Thoracic aorta (tissue), 2 donors: ENCODE data around the gene PYY. TPM values are rescaled to one million over a fixed set of nuclear protein-coding genes. Genes with fewer than 3 reads are reported as not detected.

ENCODE experiments used
- ATAC-seq: fragments of 150-250 bp; one replicate; pipeline ENCODE4 v1.8.0; 2017; ENCODE audit warnings: low read depth; ENCODE audit not compliant: insufficient number of reproducible peaks, low FRiP score
- DNase-seq: peaks from one replicate; pipeline ENCODE4 v3.0.0-alpha.2; 2020; ENCODE audit warnings: low spot score
- H3K27ac ChIP-seq, 2 donors: fragments of 200-600 bp; sonication (generic); 1 replicate in 1 of 2; 2 replicates in 1 of 2; pipeline ENCODE4 v1.5.1; 2016; ENCODE audit warnings: mild to moderate bottlenecking in 2 of 2, moderate library complexity in 2 of 2
- H3K27me3 ChIP-seq: fragments of 200-600 bp; sonication (generic); replicated peaks from 2 replicates; pipeline ENCODE4 v1.6.0; 2016; ENCODE audit warnings: mild to moderate bottlenecking; ENCODE audit not compliant: insufficient read depth
- H3K36me3 ChIP-seq: fragments of 200-600 bp; sonication (generic); one replicate; pipeline ENCODE4 v1.5.1; 2016
- H3K4me1 ChIP-seq, 2 donors: fragments of 200-600 bp; sonication (generic); 1 replicate in 1 of 2; 2 replicates in 1 of 2; pipeline versions ENCODE4 v1.5.1 to v1.6.0; 2016; ENCODE audit warnings: low read depth in 2 of 2, mild to moderate bottlenecking in 1 of 2; ENCODE audit not compliant: control insufficient read depth in 1 of 2
- H3K4me3 ChIP-seq: fragments of 200-600 bp; sonication (generic); 2 replicates; pipeline ENCODE4 v1.5.1; 2016; ENCODE audit warnings: mild to moderate bottlenecking
- H3K9me3 ChIP-seq: fragments of 200-600 bp; sonication (generic); 2 replicates; pipeline ENCODE4 v1.5.1; 2016
- CTCF ChIP-seq: fragments of 200-600 bp; sonication (generic); IDR thresholded peaks from one replicate; pipeline ENCODE4 v1.5.1; 2019; ENCODE audit warnings: antibody characterized with exemption
- total RNA-seq, 2 donors: library from RNA; depleted of rRNA; stranded (reverse); fragments of >200 nt; gene quantifications; one replicate each; pipeline versions ENCODE4 v1.1.0 to v1.2.3, GENCODE V29; 2016

PYY gene
- total RNA-seq, 2 donors from 2014 or later: not detected

DNA sequence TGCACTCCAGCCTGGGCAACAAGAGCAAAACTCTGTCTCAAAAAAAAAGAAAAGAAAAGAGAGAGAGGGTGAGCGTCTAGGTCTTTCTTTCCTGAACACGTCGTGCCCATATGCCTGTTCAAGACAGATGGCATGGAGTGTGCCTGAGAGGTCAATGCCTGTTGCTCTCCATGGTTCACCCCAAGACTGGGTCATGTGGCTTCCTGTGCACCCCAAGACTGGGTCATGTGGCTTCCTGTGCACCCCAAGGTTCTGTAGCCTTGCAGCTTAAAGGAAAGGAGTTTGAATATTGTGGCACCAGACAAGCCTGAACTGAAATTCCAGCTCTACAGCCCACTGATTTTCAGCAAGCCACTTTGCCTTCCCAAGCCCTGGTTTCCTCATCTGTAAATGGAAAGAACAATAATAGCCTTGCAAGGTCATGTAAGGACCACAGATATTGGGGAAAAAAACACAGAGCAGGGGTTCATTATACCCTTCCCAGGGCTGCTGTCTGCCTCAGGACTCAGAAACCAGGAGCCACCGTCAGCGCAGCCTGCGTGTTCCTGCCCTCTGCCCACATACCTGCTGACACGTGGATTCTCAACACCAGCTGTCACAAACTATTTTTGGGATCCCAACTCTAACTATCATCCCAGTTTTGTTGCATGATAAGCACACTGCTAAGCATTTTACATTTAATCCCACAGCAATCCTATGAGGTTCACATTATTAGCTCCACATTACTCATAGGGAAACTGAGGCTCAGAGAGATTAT is 32.7 kb upstream of the PYY start:
- ATAC-seq: no peak
- H3K4me3 ChIP-seq: no peak overlapping the region
- H3K36me3 ChIP-seq: no peaks in the 10 kb centered on the region
- peaks cover 18% of the 10 kb centered on the region for H3K27me3 ChIP-seq
- no peak for DNase-seq
- H3K4me1 ChIP-seq: peaks cover 6 to 10% of the 10 kb centered on the region in 2 donors
- no peaks in the 10 kb centered on the region for H3K9me3 ChIP-seq
- no peak for TF ChIP-seq CTCF
- no peak overlapping the region for H3K27ac ChIP-seq

- H3K4me3 ChIP-seq: peak overlapping the region; percentile 65
- ATAC-seq: no peak
Observed at GRCh38 chr17:43984521-43984920, 30.8 kb upstream of the PYY start.

GRCh38 chr17:43983515-43984411 is 30.0 kb upstream of the PYY start:
- Histone ChIP-seq H3K27ac (no peak overlapping the region), H3K4me3 (peak overlapping the region; percentile 65), H3K4me1 (peaks cover 6 to 10% of the 10 kb centered on the region in 2 donors), H3K9me3 (no peaks in the 10 kb centered on the region), H3K36me3 (no peaks in the 10 kb centered on the region), H3K27me3 (peaks cover 18% of the 10 kb centered on the region)
- TF ChIP-seq CTCF: no peak
- ATAC-seq (no peak), DNase-seq (no peak)

More at GRCh38 chr17:43984521-43984920, 30.8 kb upstream of the PYY start:
- H3K27me3 ChIP-seq: peaks cover 18% of the 10 kb centered on the region
- DNase-seq: no peak
- TF ChIP-seq CTCF: no peak
- H3K36me3 ChIP-seq: no peaks in the 10 kb centered on the region
- H3K9me3 ChIP-seq: no peaks in the 10 kb centered on the region
- no peak overlapping the region for H3K27ac ChIP-seq
- peaks cover 6 to 10% of the 10 kb centered on the region in 2 donors for H3K4me1 ChIP-seq

DNA sequence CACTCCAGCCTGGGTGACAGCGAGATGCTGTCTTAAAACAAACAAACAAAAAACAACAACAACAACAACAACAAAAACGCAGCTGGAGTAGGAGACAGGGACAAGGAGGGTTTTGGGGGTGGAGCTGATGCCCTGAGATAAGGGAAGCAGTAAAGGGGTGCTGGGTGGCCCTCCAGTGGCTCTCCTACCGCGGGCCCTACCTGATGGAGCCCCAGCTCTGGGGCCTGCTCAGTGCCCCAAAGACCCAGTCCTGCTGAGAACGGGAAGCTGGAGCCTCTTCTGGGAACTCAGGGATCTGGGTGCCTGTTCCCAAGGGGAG is 29.4 kb upstream of the PYY start:
- Histone ChIP-seq H3K4me1 (peaks cover 6 to 10% of the 10 kb centered on the region in 2 donors), H3K36me3 (no peaks in the 10 kb centered on the region), H3K9me3 (no peaks in the 10 kb centered on the region), H3K27me3 (peaks cover 18% of the 10 kb centered on the region), H3K27ac (no peak overlapping the region), H3K4me3 (no peak overlapping the region)
- ATAC-seq (no peak), DNase-seq (no peak)
- TF ChIP-seq CTCF: no peak

- H3K36me3 ChIP-seq: no peaks in the 10 kb centered on the region
- no peak for DNase-seq
Observed at GRCh38 chr17:43982171-43982570, 28.4 kb upstream of the PYY start.

More at GRCh38 chr17:43982171-43982570, 28.4 kb upstream of the PYY start:
- no peak overlapping the region for H3K4me3 ChIP-seq
- peaks cover 6 to 10% of the 10 kb centered on the region in 2 donors for H3K4me1 ChIP-seq
- no peak for TF ChIP-seq CTCF
- H3K27me3 ChIP-seq: peaks cover 18% of the 10 kb centered on the region
- ATAC-seq: no peak
- no peak overlapping the region for H3K27ac ChIP-seq
- H3K9me3 ChIP-seq: no peaks in the 10 kb centered on the region
